Measurements from ENCODE around the gene HES2. TPM values are rescaled to one million over a fixed set of nuclear protein-coding genes. Genes with fewer than 3 reads are reported as not detected.
"Not testable (repeated sequence)": the region's sequence is repeated elsewhere in the genome, so short reads cannot be mapped to it uniquely, and the experiment has no call there.

Gene HES2
- total RNA-seq, 1 experiment from 2014 or later: under 0.01 TPM

- no peak for DNase-seq (ENCODE audit: low read depth)
These were observed 887 bp downstream of the HES2 start for GRCh38 chr1:6418668-6419396.

- no peak for DNase-seq (ENCODE audit: low read depth)
These were observed 1.6 kb downstream of the HES2 start for GRCh38 chr1:6417961-6418667.

- DNase-seq (ENCODE audit: low read depth): no peak
These were observed 2.8 kb downstream of the HES2 start for GRCh38 chr1:6416906-6417305.

- no peak for DNase-seq (ENCODE audit: low read depth)
These were observed 3.4 kb downstream of the HES2 start for GRCh38 chr1:6416295-6416656.

GRCh38 chr1:6414881-6415626, 4.7 kb downstream of the HES2 start:
- DNase-seq (ENCODE audit: low read depth): no peak

GRCh38 chr1:6414443-6414844, 5.3 kb downstream of the HES2 start:
- DNase-seq (ENCODE audit: low read depth): peak; percentile 70

- no peak for DNase-seq (ENCODE audit: low read depth)
These were observed 6.8 kb downstream of the HES2 start for GRCh38 chr1:6412896-6413295.

- no peak for DNase-seq (ENCODE audit: low read depth)
These were observed 9.3 kb downstream of the HES2 start for GRCh38 chr1:6410248-6410893.

GRCh38 chr1:6409733-6410132, 10.0 kb downstream of the HES2 start:
- no peak for DNase-seq (ENCODE audit: low read depth)

- DNase-seq (ENCODE audit: low read depth): no peak
These were observed 10.7 kb downstream of the HES2 start for GRCh38 chr1:6409053-6409452.

GRCh38 chr1:6408023-6408422, 11.7 kb downstream of the HES2 start:
- no peak for DNase-seq (ENCODE audit: low read depth)

- DNase-seq (ENCODE audit: low read depth): no peak
These were observed 18.0 kb downstream of the HES2 start for GRCh38 chr1:6401673-6402072.

- DNase-seq (ENCODE audit: low read depth): no peak
These were observed 20.4 kb downstream of the HES2 start for GRCh38 chr1:6399294-6399693.

GRCh38 chr1:6397844-6398441, 21.8 kb downstream of the HES2 start:
- DNase-seq (ENCODE audit: low read depth): no peak

- no peak for DNase-seq (ENCODE audit: low read depth)
These were observed 22.7 kb downstream of the HES2 start for GRCh38 chr1:6396998-6397397.

GRCh38 chr1:6395781-6396244, 23.9 kb downstream of the HES2 start:
- not testable (repeated sequence) for DNase-seq (ENCODE audit: low read depth)

GRCh38 chr1:6395130-6395529, 24.6 kb downstream of the HES2 start:
- DNase-seq (ENCODE audit: low read depth): not testable (repeated sequence)

GRCh38 chr1:6393400-6394187, 26.1 kb downstream of the HES2 start, which contains the start of gene ACOT7:
ACOT7 (minus strand) TSS chr1:6393767; CDS start chr1:6393399, 368 bp downstream.
- peak; percentile 86 for DNase-seq (ENCODE audit: low read depth)

GRCh38 chr1:6392809-6393399, 26.8 kb downstream of the HES2 start:
- DNase-seq (ENCODE audit: low read depth): peak; percentile 26
